NB4 (cell line): ENCODE data around the gene POU2AF1.

Experiments
- DNase-seq: peaks from one replicate; pipeline ENCODE4 v3.0.0; 2010; ENCODE audit warnings: low read depth
- H3K4me3 ChIP-seq: one replicate; pipeline ENCODE4 v1.5.1; 2011; ENCODE audit warnings: mild to moderate bottlenecking, low read depth, low read length, moderate library complexity
- MYC ChIP-seq: IDR thresholded peaks from 2 replicates; pipeline ENCODE4 v1.6.1; 2011; ENCODE audit warnings: low read depth, low read length
- POLR2A ChIP-seq: IDR thresholded peaks from 2 replicates; pipeline ENCODE4 v1.6.1; 2011; ENCODE audit warnings: mild to moderate bottlenecking; ENCODE audit not compliant: insufficient read length; ENCODE audit errors: extremely low read depth
- TF ChIP-seq, protein P1 (sequence below): IDR thresholded peaks from one replicate; pipeline ENCODE4 v1.5.1; 2012; ENCODE audit warnings: low read depth, low read length
- TF ChIP-seq, protein P2 (sequence below): IDR thresholded peaks from 2 replicates; pipeline ENCODE4 v1.6.1; 2011; ENCODE audit warnings: low read depth, low read length

POU2AF1 gene

GRCh38 chr11:111392552-111392951 lies 13.5 kb upstream of the POU2AF1 start:
- TF ChIP-seq, protein P1, sequence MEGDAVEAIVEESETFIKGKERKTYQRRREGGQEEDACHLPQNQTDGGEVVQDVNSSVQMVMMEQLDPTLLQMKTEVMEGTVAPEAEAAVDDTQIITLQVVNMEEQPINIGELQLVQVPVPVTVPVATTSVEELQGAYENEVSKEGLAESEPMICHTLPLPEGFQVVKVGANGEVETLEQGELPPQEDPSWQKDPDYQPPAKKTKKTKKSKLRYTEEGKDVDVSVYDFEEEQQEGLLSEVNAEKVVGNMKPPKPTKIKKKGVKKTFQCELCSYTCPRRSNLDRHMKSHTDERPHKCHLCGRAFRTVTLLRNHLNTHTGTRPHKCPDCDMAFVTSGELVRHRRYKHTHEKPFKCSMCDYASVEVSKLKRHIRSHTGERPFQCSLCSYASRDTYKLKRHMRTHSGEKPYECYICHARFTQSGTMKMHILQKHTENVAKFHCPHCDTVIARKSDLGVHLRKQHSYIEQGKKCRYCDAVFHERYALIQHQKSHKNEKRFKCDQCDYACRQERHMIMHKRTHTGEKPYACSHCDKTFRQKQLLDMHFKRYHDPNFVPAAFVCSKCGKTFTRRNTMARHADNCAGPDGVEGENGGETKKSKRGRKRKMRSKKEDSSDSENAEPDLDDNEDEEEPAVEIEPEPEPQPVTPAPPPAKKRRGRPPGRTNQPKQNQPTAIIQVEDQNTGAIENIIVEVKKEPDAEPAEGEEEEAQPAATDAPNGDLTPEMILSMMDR = no peak
- no peak for TF ChIP-seq MYC
- TF ChIP-seq, protein P2, sequence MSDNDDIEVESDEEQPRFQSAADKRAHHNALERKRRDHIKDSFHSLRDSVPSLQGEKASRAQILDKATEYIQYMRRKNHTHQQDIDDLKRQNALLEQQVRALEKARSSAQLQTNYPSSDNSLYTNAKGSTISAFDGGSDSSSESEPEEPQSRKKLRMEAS = no peak
- no peak for TF ChIP-seq POLR2A
- no peak for DNase-seq
- H3K4me3 ChIP-seq = no peak overlapping the region

DNA sequence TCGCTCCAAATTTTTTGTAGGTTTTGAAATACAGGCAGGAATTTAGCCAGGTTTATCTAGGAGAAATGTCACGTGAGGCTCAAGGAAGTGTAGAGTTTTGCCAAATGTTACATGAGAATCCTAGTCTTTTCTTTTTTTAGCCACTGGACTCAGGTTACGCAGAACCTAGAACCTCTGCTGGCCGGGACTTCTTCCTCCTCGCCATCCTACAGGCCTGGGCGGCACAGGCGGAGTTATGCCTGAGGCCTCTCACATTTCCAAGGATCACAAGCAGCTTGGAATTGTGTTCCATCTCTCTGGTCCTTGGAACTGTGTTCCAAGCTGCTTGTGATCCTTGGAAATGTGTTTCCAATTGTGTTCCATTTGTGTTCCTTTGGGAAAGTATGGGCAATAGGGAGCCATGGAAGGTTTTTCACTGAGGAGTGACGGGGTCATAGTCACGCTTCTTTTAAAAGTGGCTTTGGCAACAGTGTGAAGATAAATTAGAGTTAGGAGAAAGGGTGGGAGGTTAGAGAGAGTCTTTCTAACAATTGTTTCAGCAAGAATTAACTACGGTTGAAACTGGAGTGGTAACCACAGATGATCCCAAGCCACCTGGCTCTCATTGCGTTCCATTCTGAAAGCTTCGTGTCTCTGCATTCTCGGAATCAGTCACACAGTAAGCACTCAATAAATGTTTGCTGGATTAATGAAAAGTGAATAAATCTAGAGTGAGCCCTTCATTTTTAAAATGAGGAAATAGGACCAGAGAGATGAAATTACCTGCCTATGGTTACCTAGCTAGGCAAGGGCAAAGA lies 12.5 kb upstream of the POU2AF1 start:
- no peak overlapping the region for H3K4me3 ChIP-seq
- no peak for TF ChIP-seq POLR2A
- TF ChIP-seq MYC = no peak
- TF ChIP-seq, protein P2 = no peak
- TF ChIP-seq, protein P1 = no peak
- DNase-seq = no peak

DNA sequence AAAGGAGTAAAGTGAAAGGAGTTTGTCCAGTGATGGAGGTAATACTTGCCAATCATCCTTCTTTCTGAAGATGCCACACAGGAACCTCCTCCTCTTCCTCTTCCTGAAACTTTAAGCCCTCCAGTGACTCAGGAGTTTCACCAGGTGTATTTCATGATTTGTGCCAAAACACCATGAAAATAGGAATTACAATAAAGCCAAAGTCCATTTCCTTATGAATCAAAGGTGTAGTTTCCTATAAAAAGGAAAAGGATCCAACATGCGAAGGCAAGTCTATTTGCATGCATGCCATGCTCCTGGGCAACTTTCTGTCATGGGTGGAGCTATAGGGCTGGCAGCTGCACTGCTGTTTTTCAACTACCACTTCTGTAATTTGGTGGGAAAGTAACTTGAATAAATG lies 9.8 kb upstream of the POU2AF1 start:
- no peak for DNase-seq
- no peak overlapping the region for H3K4me3 ChIP-seq
- no peak for TF ChIP-seq POLR2A

DNA sequence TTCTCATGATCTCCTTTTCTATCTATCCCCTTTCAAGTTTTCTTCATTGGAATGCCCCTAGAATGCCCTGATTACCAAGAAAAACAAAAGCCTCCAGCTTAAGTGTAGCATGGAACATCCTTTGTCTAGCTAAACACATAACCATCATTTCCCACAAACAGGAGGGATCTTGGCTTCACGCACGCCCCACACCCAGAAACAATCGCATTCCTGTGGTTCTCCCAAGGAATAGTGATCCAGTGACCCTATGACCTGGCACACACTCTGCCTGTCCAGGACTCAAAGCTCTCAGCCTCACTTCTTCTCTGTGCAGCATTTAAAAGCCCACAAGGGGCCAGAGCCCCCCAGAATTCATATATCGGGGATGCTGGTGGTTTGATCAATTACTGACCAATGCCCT lies 9.3 kb upstream of the POU2AF1 start:
- DNase-seq = no peak
- TF ChIP-seq, protein P1 = no peak
- TF ChIP-seq, protein P2 = no peak
- TF ChIP-seq MYC = no peak
- no peak for TF ChIP-seq POLR2A
- H3K4me3 ChIP-seq = no peak overlapping the region

DNA sequence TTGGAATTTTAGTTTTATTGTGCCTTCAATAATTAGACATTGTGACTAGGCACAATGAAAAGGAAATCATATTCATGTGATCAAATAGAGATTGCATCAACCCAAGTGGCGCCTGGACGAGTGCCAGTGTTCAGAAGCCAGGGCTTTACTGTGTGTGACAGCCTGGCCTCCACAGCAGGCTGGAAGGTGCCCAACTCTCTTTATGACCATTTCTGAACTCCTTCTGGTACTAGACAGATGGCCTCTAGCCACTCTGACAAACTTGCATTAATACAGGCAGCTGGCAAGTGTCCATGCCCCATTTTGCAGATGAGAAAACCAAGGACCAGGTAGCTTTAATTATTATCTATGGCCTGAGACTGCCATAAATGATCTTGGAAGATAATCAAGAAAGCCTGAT lies 8.3 kb upstream of the POU2AF1 start:
- H3K4me3 ChIP-seq = no peak overlapping the region
- DNase-seq = no peak
- TF ChIP-seq, protein P1 = no peak

DNA sequence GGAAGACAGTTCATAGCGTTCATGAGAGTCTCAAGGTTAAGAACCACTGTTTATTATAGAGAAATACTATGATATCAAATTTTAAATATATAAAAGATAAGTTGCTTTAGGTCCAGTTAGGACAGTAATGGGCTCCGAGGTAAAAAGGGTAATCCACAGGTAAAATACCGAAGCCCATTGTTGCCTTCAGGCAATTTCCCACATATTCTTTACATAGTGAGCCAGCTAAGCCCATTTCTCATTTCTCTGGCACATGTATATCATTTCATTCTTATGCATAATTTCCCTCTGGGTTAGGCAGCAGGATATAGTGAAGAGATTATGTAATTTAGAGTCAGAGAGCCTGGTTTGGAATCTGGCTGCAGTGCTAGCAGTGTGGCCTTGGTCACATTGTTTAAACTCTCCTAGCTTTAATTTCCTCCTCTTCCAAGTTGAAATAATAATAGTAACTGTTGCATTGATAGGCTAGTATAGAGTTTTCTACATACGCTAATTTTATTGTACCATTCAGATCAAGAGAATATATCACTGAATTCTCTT lies 7.6 kb upstream of the POU2AF1 start:
- no peak for DNase-seq
- TF ChIP-seq, protein P1 = no peak
- TF ChIP-seq POLR2A = no peak
- TF ChIP-seq, protein P2 = no peak
- no peak for TF ChIP-seq MYC
- no peak overlapping the region for H3K4me3 ChIP-seq
